MV-4-11 (cell line): ENCODE measurements around the gene PHLDB1.

Source experiments
- DNase-seq: peaks from one replicate; lab custom pipeline; 2025; lab: John Stamatoyannopoulos, UW

The PHLDB1 gene

GRCh38 chr11:118640332-118641154, 33.1 kb downstream of the PHLDB1 start:
- no peak for DNase-seq

- DNase-seq, result no peak
These were observed 34.1 kb downstream of the PHLDB1 start for GRCh38 chr11:118641397-118642019.

DNA sequence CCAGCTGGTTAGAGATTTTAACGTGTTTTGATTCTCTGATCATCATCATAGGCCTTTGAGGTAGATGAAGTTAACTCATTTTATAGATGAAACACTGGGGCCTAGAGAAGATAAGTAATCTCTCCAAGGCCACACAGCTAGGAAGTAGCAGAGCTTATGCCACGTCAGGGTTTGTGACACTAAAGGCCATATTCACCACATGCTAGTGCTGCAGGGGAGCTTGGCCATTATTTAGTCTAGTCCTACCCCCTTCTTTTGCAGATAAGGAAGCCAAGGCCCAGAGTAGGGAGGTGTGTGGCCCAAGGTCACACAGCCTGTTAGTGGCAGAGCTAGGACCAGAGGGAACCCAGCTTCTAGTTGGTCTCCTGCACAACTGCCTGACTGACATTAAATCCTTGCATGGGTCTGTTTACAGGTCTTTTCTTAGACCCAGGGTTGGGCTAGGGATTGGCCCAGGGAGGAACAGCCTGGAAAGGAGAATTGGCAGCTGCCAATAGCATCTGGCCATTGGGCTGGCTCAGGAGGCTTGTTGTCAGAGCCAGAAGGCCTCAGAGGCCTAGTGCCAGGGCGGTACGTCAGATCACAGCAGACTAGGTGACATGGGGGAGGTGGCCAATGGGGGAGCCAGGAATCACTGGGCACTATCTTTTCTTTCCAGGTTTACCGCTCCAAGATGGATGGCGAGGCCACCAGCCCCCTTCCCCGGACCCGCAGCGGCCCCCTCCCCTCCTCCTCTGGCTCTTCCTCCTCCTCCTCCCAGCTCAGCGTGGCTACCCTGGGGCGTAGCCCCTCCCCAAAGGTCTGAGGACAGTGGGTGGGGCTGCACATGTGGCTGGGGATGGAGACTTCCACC, 36.0 kb downstream of the PHLDB1 start:
- DNase-seq, result no peak

- DNase-seq, result no peak
These were observed 36.6 kb downstream of the PHLDB1 start for GRCh38 chr11:118643995-118644345.

DNA sequence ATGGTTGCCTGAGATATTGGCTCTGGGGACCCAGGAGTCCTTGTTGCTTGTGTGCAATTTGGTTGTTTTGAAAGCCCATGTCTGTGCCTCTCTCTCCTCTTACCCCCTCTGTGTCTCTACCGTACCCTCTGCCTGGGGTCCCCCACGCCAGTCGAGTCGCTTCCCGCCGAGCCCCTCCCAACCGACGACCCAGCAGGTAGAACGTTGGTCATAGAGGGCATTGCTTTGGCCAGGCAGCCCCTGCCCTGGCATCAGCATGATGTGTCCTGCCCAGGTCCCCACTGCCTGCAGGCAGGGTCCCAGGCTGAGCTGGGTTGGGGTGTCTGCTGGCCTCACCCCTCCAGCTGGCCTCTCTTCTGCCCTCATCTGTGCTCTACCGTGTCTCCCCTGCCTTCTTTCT, 37.1 kb downstream of the PHLDB1 start:
- DNase-seq, result no peak

DNA sequence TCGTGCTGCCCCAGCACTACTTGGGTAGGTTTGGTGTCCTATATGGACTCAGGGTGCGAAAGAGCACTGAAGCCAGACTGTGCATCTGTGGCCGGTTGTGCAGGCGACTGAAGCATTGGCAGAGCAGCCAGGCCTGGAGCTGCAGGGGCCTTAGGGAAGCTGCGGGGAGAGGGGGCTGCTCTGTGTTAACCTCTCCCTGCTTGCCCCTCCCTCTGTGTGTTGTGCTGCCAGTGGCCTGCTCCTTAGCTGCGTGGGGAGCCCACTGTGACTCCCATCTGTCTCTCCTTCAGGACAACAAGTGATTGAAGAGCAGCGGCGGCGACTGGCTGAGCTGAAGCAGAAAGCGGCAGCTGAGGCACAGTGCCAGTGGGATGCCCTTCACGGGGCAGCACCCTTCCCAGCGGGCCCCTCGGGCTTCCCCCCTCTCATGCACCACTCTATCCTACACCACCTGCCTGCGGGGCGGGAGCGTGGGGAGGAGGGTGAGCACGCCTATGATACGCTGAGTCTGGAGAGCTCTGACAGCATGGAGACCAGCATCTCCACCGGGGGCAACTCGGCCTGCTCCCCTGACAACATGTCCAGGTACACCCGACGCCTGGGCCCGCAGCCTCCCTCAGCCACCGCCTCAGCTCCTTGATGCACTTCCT, 37.8 kb downstream of the PHLDB1 start:
- DNase-seq, result no peak

- DNase-seq, result no peak
These were observed 39.0 kb downstream of the PHLDB1 start for GRCh38 chr11:118646393-118646792.

- no peak for DNase-seq
These were observed 40.9 kb downstream of the PHLDB1 start for GRCh38 chr11:118648291-118648690.

DNA sequence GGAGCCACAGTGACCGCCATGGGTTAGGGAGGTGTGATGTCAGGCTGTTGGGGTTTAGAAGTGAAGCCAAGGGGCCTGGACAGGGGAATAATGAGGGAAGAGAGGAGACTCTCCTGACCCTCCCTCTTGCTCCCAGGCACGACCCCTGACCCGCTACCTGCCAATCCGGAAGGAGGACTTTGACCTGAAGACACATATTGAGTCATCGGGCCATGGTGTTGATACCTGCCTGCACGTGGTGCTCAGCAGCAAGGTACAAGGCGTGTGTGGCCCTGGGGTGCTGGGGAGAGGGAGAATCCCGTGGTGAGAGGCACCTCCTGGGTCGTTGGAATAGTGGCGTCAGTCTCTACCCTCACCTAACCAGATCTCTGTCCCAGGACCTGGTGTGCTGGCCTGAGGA, 42.5 kb downstream of the PHLDB1 start:
- no peak for DNase-seq

DNA sequence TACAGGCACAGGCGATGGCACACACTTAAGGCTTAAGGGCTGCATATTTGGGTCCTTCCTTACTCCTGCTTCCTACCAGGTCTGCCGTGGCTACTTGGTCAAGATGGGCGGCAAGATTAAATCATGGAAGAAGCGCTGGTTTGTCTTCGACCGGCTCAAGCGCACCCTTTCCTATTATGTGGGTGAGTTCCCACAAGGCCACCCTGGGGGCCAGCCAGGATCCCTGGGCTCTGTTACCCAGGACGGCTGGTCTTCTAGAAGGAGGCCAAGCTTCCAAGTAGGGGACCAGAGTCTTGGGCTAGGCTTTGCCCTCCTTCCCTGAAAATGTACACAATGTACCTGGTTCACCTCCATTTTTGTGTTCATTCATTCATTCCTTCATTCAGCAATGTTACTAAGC, 43.0 kb downstream of the PHLDB1 start:
- DNase-seq, result no peak

- DNase-seq, result no peak
These were observed 44.4 kb downstream of the PHLDB1 start for GRCh38 chr11:118651820-118652219.

DNA sequence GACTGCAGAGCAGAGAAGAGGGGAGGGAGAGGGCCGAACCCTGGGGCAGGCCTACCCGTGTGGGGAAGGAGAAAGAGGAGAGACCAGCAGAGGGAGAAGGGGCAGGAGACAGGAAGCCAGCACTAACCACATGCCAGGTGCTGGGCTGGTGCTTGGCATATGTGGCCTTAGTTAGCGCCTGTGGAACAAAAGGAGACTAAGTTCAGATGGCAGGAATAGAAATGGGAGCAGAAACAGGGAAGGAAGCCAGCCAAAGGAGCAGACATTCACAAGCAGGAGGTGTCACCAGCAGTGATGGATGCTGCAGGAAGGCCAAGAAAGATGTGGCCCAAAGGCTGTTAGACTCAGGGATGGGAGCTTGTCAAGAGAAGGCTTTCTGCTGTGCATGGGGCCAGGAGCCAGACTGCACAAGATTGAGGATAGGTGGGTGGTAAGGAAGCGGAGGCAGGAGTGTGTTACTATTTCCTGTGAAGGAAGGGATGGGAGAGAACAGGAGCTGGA, 45.3 kb downstream of the PHLDB1 start:
- no peak for DNase-seq

GRCh38 chr11:118653684-118654390, 46.4 kb downstream of the PHLDB1 start:
- no peak for DNase-seq

GRCh38 chr11:118655486-118656190, 48.2 kb downstream of the PHLDB1 start:
- DNase-seq, result no peak

- no peak for DNase-seq
These were observed 49.2 kb downstream of the PHLDB1 start for GRCh38 chr11:118656563-118657165.

GRCh38 chr11:118657238-118657637, 49.8 kb downstream of the PHLDB1 start:
- peak; percentile 21 for DNase-seq

- DNase-seq, result no peak
These were observed 50.5 kb downstream of the PHLDB1 start for GRCh38 chr11:118657709-118658428.

DNA sequence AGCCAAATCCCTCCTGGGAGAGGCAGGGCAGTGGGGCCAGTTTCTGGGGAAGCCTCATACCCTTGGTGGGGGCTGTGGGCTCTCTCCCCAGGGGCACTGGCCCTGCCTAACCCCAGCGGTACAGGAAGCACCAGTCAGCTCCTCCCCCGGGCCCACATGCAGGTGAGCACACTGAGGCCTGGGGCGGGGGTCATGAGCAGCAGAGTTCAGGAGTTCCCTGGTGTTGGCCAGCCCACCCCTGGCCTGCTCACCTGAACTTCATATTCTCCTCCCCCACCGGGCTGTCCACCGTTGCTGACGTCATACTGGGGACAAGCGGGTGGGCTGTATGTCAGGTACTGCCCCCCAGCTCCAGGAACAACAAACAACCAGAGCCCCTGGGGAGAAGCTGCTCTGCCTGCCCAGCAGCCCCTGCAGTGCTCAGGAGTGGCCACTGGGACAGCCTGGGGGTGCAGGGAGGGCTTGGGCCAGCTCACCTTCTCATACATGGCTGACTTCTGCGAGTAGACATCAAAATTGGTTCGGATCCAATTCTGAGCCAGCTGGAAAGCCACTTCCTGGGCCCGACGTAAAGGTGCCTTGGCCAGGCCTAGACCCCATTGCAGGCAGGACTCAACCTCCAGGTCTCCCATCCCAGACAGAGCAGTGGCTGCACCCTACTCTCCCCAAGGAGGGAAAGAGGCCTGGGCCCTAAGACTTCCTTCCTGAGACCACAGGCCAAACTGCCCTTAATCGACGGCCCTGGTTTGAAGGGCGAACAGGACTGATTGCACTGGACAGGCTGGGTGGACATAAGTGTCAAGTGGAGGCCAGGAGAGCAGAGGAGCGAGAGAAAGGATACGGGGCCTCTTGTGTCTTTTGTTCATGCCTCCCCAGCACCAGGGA, 51.3 kb downstream of the PHLDB1 start:
- no peak for DNase-seq
